ENCODE measurements around the gene RFPL4AL1.

DNA sequence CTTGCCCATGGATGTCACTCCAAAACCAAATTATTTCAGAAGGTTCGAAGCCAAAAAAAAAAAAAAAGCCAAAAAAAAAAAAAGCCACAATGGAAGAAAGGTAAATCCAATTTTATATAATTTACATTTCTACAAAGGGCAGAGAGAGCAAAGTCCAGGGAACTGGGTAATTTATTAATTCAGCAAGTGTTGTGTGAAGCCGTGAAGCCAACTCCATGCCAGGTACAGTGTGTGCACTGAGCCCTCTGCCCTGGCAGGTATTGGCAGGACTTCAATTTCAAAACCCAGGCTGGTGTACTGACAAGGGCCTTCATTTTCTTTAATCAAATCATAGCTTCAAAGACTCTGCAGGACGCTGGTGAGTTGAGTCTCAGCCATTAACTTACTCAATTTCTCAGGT, 15.5 kb upstream of the RFPL4AL1 start:
- TF ChIP-seq POLR2A (IDR thresholded peaks at IDR 0.05) (no peak), CTCF (IDR thresholded peaks at IDR 0.05) (no peak)

All from lower leg skin (tissue), 3 donors.